GM18870 (cell line): ENCODE measurements around the gene ENO4.

Experiments used
- ATAC-seq: cut with Tn5 transposase; IDR thresholded peaks from one replicate; pipeline ENCODE4 v1.9.1; 2021; ENCODE audit warnings: moderate library complexity; ENCODE audit not compliant: unreplicated experiment

Gene ENO4

DNA sequence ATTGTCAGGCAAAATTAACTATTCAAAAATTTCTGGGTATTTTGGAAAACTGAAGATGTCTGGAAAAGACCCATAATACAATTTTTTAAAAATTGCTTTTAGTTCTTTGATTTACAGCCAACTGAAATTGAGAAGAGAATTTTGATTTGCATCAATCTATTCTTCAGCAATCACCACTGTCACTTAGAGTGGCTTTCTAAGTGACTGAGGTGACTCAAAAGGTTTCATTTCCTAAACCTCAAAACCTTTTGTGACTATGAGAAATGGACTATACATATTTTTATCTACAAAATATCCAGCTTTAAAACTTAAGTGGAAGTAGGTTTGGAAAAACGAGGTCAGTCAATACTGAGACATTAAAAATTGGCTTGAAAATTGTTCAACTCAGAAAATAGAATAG, 60.0 kb downstream of the ENO4 start:
- ATAC-seq, result no peak

DNA sequence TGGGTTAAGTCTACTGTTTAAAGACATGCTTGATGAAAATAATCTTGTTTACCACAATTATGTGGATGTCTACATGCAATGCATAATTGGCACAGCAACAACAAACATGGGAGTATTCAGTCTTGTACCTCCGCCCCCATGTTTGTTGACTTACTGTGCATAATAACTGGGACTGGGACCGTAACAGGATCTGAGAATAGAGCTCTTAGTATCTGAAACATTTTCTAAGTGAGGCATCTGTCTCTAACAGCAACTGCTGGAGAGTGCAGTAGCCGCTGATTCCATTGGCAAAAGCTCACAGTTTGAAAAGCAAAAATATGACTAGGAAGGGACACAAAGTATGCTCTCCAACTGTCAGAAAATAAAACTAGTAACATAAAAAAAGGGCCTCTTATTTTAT, 61.6 kb downstream of the ENO4 start:
- ATAC-seq, result no peak

DNA sequence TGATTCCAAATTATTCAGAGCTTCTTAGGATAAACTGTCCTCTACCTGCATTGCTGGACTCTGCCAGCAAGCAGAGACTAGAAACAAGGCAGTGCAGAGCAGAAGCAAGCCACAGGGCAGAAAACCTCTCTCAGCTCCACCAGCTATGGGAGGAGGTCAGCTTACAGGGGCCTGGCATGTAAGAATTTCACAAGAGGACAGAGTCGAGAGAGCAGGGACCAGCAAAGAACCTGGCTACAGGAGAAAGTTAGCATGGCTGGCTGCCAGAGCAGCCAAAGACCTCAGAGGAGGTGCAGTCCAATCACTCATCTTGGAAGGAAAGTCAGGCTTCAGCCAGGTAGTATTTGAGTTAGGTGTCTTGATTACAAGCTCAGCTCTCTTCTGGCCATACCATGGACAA, 62.9 kb downstream of the ENO4 start:
- no peak for ATAC-seq

DNA sequence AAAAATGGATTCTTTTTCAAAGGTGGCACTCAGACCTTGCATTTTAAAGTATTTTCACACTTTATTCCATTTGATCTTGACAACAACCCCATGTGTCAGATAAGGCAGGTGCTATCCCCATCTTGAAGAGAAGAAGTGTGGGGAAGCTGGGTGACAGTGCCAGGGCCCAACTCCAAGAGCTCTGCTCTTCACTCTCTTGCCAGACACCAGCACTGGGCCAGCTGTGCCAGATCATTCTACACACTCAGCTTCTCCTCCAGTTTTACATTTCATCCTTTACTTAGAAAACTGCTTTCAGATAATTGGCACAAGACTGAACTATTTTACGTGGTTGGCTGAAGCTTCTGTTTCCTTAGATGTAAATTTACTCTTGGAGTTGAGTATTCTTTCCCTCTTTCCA, 64.4 kb downstream of the ENO4 start:
- no peak for ATAC-seq

- ATAC-seq, result no peak
These were observed 66.0 kb downstream of the ENO4 start for GRCh38 chr10:116915340-116915739.

DNA sequence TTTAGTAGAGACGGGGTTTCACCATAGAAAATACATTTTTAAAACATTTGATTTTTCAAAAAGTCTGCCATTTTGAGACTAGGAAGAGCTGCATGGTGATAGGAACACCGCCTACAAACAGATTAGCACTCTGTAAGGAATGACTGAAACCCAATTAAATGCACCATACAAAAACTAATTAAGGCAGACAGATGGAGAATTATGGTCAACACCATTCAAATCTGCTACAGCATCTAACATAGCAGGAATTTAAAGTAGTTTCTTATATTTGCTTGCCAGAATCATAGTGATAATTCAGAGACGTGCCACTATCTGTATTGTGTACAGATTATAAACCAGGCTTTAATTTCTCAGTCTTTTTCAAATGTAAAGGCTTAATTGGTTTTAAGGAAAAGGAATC, 68.2 kb downstream of the ENO4 start:
- no peak for ATAC-seq

DNA sequence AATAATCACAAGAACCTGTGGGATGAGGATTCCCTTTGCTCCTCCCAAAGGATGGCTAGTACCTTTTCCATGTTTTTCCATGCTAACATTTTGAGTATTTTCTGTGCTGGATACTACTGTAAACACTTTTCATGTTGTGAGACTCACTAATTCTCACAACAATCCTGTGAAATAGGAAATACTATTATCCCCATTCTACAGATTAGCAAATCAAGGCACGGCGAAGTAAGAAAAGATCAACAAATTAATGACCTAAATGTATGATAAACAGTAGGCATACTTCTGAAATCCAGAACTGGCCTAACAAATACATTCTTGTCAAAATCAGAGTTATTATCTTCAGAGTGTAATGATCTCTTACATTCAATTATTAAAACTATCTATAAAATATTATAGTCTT, 69.3 kb downstream of the ENO4 start:
- no peak for ATAC-seq

DNA sequence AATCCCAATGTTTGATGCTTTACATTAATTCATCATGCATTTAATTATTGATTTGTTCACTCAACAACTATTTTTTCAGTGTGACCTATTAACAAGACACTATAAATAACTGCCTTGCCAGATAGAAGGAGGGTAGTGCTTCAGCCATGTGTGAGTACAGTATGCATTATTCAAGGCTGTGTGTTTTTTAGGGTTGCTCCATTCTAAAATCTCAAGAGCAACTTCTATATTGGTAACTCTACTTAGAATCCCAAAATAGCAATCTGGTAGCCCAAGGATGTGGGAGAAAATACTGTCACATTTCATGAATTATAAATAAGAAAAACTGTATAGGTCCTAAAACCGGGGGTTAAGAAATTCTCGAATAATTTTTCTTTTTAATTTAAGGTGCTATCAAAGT, 69.9 kb downstream of the ENO4 start:
- no peak for ATAC-seq

DNA sequence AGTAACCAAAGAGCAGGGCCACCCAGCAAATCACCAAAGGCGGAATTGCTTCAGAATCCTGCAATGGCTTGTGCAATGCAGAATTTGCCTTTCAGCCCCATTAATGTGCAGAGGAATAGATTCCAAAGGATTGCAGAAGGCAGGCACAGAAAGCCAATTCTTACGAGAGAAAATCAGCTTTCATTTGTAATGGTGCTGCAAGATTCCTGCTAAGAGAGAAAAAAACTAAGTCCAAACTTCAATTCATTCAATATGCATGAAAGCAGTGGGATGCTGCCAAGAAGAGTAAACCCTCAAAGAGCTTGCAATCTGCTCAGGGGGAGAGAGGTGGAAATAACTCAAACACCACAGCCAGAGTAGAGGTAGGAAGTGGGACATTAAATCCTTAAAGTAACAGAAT, 70.4 kb downstream of the ENO4 start:
- ATAC-seq, result no peak

- ATAC-seq, result no peak
These were observed 75.8 kb downstream of the ENO4 start for GRCh38 chr10:116925056-116925455.

DNA sequence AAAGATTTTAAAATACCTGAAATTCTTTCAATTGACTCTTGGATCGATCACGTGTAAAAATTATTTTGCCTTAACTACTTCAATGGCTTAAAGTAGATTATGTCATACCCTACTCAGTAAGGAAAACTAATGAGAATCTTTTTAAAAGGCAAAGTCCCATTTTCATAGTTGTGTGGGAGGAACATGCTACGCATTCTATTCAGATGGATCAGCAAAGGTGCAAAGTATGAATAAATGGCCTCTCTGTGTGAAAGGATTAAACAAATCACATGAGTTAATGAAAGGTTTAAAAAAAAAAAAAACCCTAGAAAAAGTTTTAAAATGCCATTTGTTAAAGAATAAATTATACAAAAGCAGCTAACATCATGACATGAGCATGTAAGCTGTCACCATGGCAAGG, 77.1 kb downstream of the ENO4 start:
- no peak for ATAC-seq

DNA sequence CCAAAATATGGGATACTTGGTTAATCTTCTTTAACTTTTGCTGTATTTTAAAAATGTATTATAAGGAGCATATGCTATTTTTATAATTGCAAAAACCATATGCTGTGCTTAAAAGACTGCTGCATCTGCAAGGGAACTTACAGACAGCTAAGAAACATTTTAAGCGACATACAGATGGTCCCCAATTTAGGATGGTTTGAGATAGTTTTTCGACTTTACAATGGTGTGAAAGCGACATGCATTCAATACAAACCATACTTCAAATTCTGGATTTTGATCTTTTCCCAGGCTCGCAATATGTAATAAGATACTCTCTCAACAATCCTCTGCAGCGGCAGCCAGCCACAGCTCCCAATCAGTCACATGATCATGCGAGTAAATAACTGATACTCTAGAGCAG, 82.5 kb downstream of the ENO4 start:
- ATAC-seq, result no peak
